Measurements from ENCODE around the gene CST4. TPM values are rescaled to one million over a fixed set of nuclear protein-coding genes. Genes with fewer than 3 reads are reported as not detected.

CST4 gene
- total and polyA plus RNA-seq, 2 donors (not counting 3 experiments of a cell fraction or from before 2014, with no cell fraction given): not detected

- Histone ChIP-seq H2AFZ (ENCODE audit: low read depth, low read length) (no peak overlapping the region), H3K9me3 (replicated peaks; ENCODE audit: control insufficient read depth, insufficient read depth, low read length) (no peaks in the 10 kb centered on the region), H3K4me3 (replicated peaks in 1 of 3; ENCODE audit: insufficient read depth in 1 of 3, low read depth in 1 of 3, low read length in 3 of 3) (peak overlapping the region; percentile 42 to 83 (median 69)), H3K79me2 (ENCODE audit: control insufficient read depth, insufficient read depth, low read length) (peaks cover 30% of the 10 kb centered on the region), H4K20me1 (replicated peaks; ENCODE audit: control insufficient read depth, extremely low read depth, insufficient read depth, low read length) (no peaks in the 10 kb centered on the region), H3K36me3 (ENCODE audit: control insufficient read depth in 2 of 2, extremely low read depth in 1 of 2, insufficient read depth in 2 of 2, low read length in 2 of 2) (peaks cover 0 to 15% of the 10 kb centered on the region in 2 experiments), H3K27me3 (ENCODE audit: control insufficient read depth in 2 of 2, insufficient read depth in 2 of 2, low read length in 2 of 2) (no peaks in the 10 kb centered on the region), H3K27ac (ENCODE audit: insufficient read depth, low read depth, low read length) (peak overlapping the region; percentile 92), H3K9ac (replicated peaks; ENCODE audit: extremely low read depth, insufficient read depth, low read length) (peak overlapping the region; percentile 95), H3K4me2 (ENCODE audit: insufficient read depth, low read length) (peak overlapping the region; percentile 69), H3K9me1 (replicated peaks; ENCODE audit: control insufficient read depth, extremely low read depth, insufficient read depth, low read length) (no peaks in the 10 kb centered on the region), H3K4me1 (ENCODE audit: control insufficient read depth, extremely low read depth, insufficient read depth, low read length) (peaks cover 15% of the 10 kb centered on the region)
- dilution Hi-C loops (cut with MboI; ENCODE audit: extremely low pct_ligation_motif_present, low sequenced_read_pairs): no loop called here
- DNase-seq (ENCODE audit: low read depth, low spot score) (no peak), FAIRE-seq (no peak)
- POLR2A ChIA-PET: interaction anchor here (0.9 to 1.5 kb wide), 2 partner anchors 8 to 14 kb away, joined by 5 read pairs; no protein-coding TSS in a partner anchor
- CTCF ChIA-PET: interaction anchor here (0.9 to 2.1 kb wide), 6 partner anchors 9 to 31 kb away, joined by 3 to 11 read pairs (median 5); partner anchors contain the start of gene CST9
- no TSS peak for BruUV-seq (replicated peaks)
- intact Hi-C loops (cut with micrococcal nuclease): loop anchor here (1.0 to 5.0 kb wide), 5 partner anchors 8 to 275 kb away; partner anchors contain the start of gene GZF1
- TF ChIP-seq POLR2A (IDR thresholded peaks at IDR 0.05; ENCODE audit: low read depth, low read length): no peak
- no peak for TF ChIP-seq GATA2 (IDR thresholded peaks at IDR 0.05; ENCODE audit: insufficient read depth, insufficient read length, low read depth, low read length)
- no peak for TF ChIP-seq EZH2 (IDR thresholded peaks at IDR 0.05; ENCODE audit: borderline replicate concordance, low read depth, low read length, severe bottlenecking)
Observed at GRCh38 chr20:23636908-23637281, 51.9 kb downstream of the CST4 start.

- POLR2A ChIA-PET: interaction anchor here (0.9 to 1.5 kb wide), 2 partner anchors 8 to 14 kb away, joined by 5 read pairs; no protein-coding TSS in a partner anchor
- intact Hi-C loops (cut with micrococcal nuclease): loop anchor here (2.0 to 5.0 kb wide), 3 partner anchors 14 to 274 kb away; partner anchors contain the start of gene GZF1
- H3K9me3 ChIP-seq (replicated peaks; ENCODE audit: control insufficient read depth, insufficient read depth, low read length): no peaks in the 10 kb centered on the region
- H3K4me1 ChIP-seq (ENCODE audit: control insufficient read depth, extremely low read depth, insufficient read depth, low read length): peaks cover 12% of the 10 kb centered on the region
- peak overlapping the region; percentile 69 for H3K4me2 ChIP-seq (ENCODE audit: insufficient read depth, low read length)
- peaks cover 30% of the 10 kb centered on the region for H3K79me2 ChIP-seq (ENCODE audit: control insufficient read depth, insufficient read depth, low read length)
- H3K9ac ChIP-seq (replicated peaks; ENCODE audit: extremely low read depth, insufficient read depth, low read length): no peak overlapping the region
- CTCF ChIA-PET: interaction anchor here (0.9 to 2.1 kb wide), 6 partner anchors 8 to 32 kb away, joined by 3 to 11 read pairs (median 5); partner anchors contain the start of gene CST9
- dilution Hi-C loops (cut with MboI; ENCODE audit: extremely low pct_ligation_motif_present, low sequenced_read_pairs): no loop called here
- H3K4me3 ChIP-seq (replicated peaks in 1 of 3; ENCODE audit: insufficient read depth in 1 of 3, low read depth in 1 of 3, low read length in 3 of 3): peak overlapping the region; percentile 42 to 83 (median 69)
- H3K36me3 ChIP-seq (ENCODE audit: control insufficient read depth in 2 of 2, extremely low read depth in 1 of 2, insufficient read depth in 2 of 2, low read length in 2 of 2): peaks cover 0 to 15% of the 10 kb centered on the region in 2 experiments
- H3K27me3 ChIP-seq (ENCODE audit: control insufficient read depth in 2 of 2, insufficient read depth in 2 of 2, low read length in 2 of 2): no peaks in the 10 kb centered on the region
- no peak overlapping the region for H2AFZ ChIP-seq (ENCODE audit: low read depth, low read length)
- TF ChIP-seq CTCF (IDR thresholded peaks at IDR 0.05; ENCODE audit: extremely low read depth in 1 of 2, insufficient read depth in 1 of 2, low read depth in 1 of 2, low read length in 2 of 2) (no peak), JUN (IDR thresholded peaks at IDR 0.05; ENCODE audit: borderline replicate concordance, insufficient read depth, insufficient read length, low read depth) (no peak), MYC (IDR thresholded peaks at IDR 0.05; ENCODE audit: low read depth, low read length) (no peak), EZH2 (IDR thresholded peaks at IDR 0.05; ENCODE audit: borderline replicate concordance, low read depth, low read length, severe bottlenecking) (no peak), POLR2AphosphoS5 (IDR thresholded peaks at IDR 0.05; ENCODE audit: insufficient read depth, low read depth, low read length) (no peak), GATA2 (IDR thresholded peaks at IDR 0.05; ENCODE audit: insufficient read depth, insufficient read length, low read depth, low read length) (no peak), FOS (IDR thresholded peaks at IDR 0.05; ENCODE audit: borderline replicate concordance, insufficient read depth, low read length) (no peak), MAX (IDR thresholded peaks at IDR 0.05; ENCODE audit: insufficient read depth, insufficient read length) (no peak), POLR2A (IDR thresholded peaks at IDR 0.05; ENCODE audit: low read depth, low read length) (no peak)
- no peaks in the 10 kb centered on the region for H3K9me1 ChIP-seq (replicated peaks; ENCODE audit: control insufficient read depth, extremely low read depth, insufficient read depth, low read length)
- no peak for DNase-seq (ENCODE audit: low read depth, low spot score)
- TSS peak; percentile 49 for BruUV-seq (replicated peaks)
- H3K27ac ChIP-seq (ENCODE audit: insufficient read depth, low read depth, low read length): peak overlapping the region; percentile 92
- FAIRE-seq: no peak
- H4K20me1 ChIP-seq (replicated peaks; ENCODE audit: control insufficient read depth, extremely low read depth, insufficient read depth, low read length): no peaks in the 10 kb centered on the region
Observed at GRCh38 chr20:23636182-23636907, 52.5 kb downstream of the CST4 start.
